Astrocyte (in vitro differentiated cells and primary cell): Measurements from ENCODE around the gene FGD4.

Source experiments
- CTCF ChIP-seq: IDR thresholded peaks from 2 replicates; pipeline ENCODE4 v1.5.1; 2011; ENCODE audit warnings: low read depth, mild to moderate bottlenecking, inconsistent platforms, low read length, moderate library complexity; ENCODE audit not compliant: insufficient read depth
- EZH2 ChIP-seq: IDR thresholded peaks from 2 replicates; pipeline ENCODE4 v1.6.1; 2012; ENCODE audit warnings: mild to moderate bottlenecking, low read length, inconsistent platforms; ENCODE audit not compliant: insufficient read depth

DNA sequence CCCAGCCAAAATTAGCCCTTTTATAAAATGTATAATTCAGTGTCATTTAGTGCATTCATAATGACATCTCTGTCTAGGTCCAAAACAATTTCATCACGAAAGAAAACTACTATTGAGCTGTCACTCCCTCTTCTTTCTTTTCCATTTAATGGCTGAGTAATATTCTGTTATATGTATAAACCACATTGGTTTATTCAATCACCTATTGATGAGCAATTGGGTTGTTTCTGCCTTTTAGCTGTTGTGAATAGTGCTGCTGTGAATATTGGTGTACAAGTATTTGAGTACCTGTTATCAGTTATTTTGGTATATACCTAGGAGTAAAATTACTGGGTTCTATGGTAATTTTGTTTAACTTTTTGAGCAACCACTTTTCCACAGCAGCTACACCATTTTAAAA, 287.0 kb downstream of the FGD4 start:
- TF ChIP-seq CTCF (no peak), EZH2 (no peak)
